HepG2 (cell line): ENCODE measurements around the gene DNAJC4. TPM values are rescaled to one million over a fixed set of nuclear protein-coding genes. Genes with fewer than 3 reads are reported as not detected.
A peak's percentile ranks its signal among the peaks of the same experiment; 100 is the strongest.

Experiments
- ARID2 ChIP-seq: sonication (generic); formaldehyde crosslinking; IDR thresholded peaks from 2 replicates; pipeline ENCODE4 v1.8.1; 2022; ENCODE audit warnings: mild to moderate bottlenecking, missing genetic modification reagents, borderline replicate concordance
- BCL6 ChIP-seq: IDR thresholded peaks from 2 replicates; pipeline ENCODE4 v1.6.1; 2016; ENCODE audit warnings: missing genetic modification reagents, missing compliant biosample characterization
- HNRNPL ChIP-seq: fragments of 200-400 bp; formaldehyde crosslinking; IDR thresholded peaks from 2 replicates; pipeline ENCODE4 v1.6.1; 2017; ENCODE audit warnings: mild to moderate bottlenecking, low read depth, low read length
- HOMEZ ChIP-seq: IDR thresholded peaks from 2 replicates; pipeline ENCODE4 v1.6.1; 2016; ENCODE audit warnings: low read depth
- KDM1A ChIP-seq: IDR thresholded peaks from 2 replicates; pipeline ENCODE4 v1.6.1; 2016; ENCODE audit warnings: missing compliant biosample characterization
- KDM3A ChIP-seq: IDR thresholded peaks from 2 replicates; pipeline ENCODE4 v1.6.1; 2018; ENCODE audit warnings: low read depth, missing compliant biosample characterization
- PREB ChIP-seq: sonication (generic); formaldehyde crosslinking; IDR thresholded peaks from 2 replicates; pipeline ENCODE4 v1.4.0; 2020; ENCODE audit warnings: missing genetic modification reagents
- SMARCC2 ChIP-seq: fragments of 450-650 bp; IDR thresholded peaks from 2 replicates; pipeline ENCODE4 v1.6.1; 2017; ENCODE audit warnings: antibody characterized with exemption, mild to moderate bottlenecking
- ZNF329 ChIP-seq: sonication (generic); formaldehyde crosslinking; IDR thresholded peaks from 2 replicates; pipeline ENCODE4 v1.9.0; 2021; ENCODE audit warnings: low read depth, mild to moderate bottlenecking, missing genetic modification reagents
- ZNF570 ChIP-seq: sonication (generic); formaldehyde crosslinking; IDR thresholded peaks from 2 replicates; pipeline ENCODE4 v1.4.0; 2020; ENCODE audit warnings: mild to moderate bottlenecking, missing genetic modification reagents, borderline replicate concordance
- ZSCAN22 ChIP-seq: sonication (generic); formaldehyde crosslinking; IDR thresholded peaks from 2 replicates; pipeline ENCODE4 v1.4.0; 2020; ENCODE audit warnings: mild to moderate bottlenecking, missing genetic modification reagents
- ZSCAN30 ChIP-seq: sonication (generic); formaldehyde crosslinking; IDR thresholded peaks from 2 replicates; pipeline ENCODE4 v1.5.0; 2020; ENCODE audit warnings: mild to moderate bottlenecking, missing genetic modification reagents
- polyA plus RNA-seq, 8 experiments: library from polyadenylated mRNA; depleted of rRNA in 3 of 8; stranded (reverse) in 7 of 8; unstranded in 1 of 8; fragments of >200 nt; fragmentation: Illumina TruSeq in 4 of 8; extraction: Trizol in 4 of 8; gene quantifications; 2 replicates each; pipeline versions ENCODE4 v1.2.1 to v1.2.3, GENCODE V29; 2011 to 2016; ENCODE audit warnings: low read depth in 4 of 8, missing spikeins in 1 of 8, mixed read lengths in 1 of 8; ENCODE audit not compliant: insufficient read depth in 1 of 8
- total RNA-seq, 5 experiments: library from RNA; depleted of rRNA; stranded (reverse); fragments of >200 nt; fragmentation: Illumina TruSeq; extraction: Trizol; gene quantifications; 2 replicates each; pipeline ENCODE4 v1.2.3, GENCODE V29; 2016; ENCODE audit warnings: low read depth in 1 of 5
- TF ChIP-seq, protein P1 (sequence below): sonication (generic); formaldehyde crosslinking; IDR thresholded peaks from 2 replicates; pipeline ENCODE4 v1.8.0; 2022; ENCODE audit warnings: missing genetic modification reagents, mild to moderate bottlenecking, inconsistent platforms, borderline replicate concordance
- TF ChIP-seq, protein P2 (sequence below): sonication (generic); formaldehyde crosslinking; IDR thresholded peaks from 2 replicates; pipeline ENCODE4 v1.8.1; 2022; ENCODE audit warnings: low read depth, mild to moderate bottlenecking, missing genetic modification reagents
- TF ChIP-seq, protein P3 (sequence below): sonication (generic); formaldehyde crosslinking; IDR thresholded peaks from 2 replicates; pipeline ENCODE4 v1.8.0; 2022; ENCODE audit warnings: mild to moderate bottlenecking, missing genetic modification reagents, borderline replicate concordance
- TF ChIP-seq, protein P4 (sequence below): IDR thresholded peaks from 2 replicates; pipeline ENCODE4 v1.6.1; 2018; ENCODE audit warnings: missing genetic modification reagents

Gene DNAJC4
- total and polyA plus RNA-seq, 2 of the 13 experiments (the other 11 are each of a cell fraction or from before 2014, with no cell fraction given), result 10.3 to 60.8 TPM

DNA sequence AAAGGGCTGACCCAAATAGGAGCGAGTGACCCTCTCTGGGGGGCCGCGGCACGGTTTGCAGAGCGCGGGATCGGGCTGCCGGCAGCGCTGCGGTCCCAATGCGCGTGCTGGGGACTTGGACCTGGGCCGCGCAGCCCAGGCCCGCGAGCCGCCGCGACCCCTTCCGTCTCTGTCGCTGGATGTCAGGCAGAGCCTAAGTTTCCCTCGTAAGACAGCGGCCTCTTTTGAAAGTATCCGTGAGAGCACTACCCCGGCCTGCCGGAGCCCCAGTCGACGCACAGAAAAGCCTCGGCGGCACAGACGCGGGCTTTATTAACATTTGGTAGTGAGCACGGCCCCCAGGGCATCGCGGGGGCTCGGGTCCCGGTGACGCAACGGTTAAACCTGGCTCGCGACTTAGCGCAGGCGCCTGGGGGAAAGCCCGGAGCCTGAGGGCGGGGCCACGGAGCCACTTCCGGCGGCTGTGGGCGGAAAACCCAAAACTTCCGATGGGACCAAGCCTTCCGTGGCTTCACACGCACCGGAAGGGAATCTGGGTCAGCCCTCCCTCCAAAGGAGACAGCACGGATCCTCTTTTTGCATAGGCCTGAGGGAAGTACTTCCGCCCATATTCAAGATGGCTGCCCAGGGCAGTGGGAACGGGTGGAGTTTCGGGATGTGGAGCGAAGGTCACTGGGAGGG lies 39.3 kb downstream of the DNAJC4 start (continued):
- TF ChIP-seq, protein P1, sequence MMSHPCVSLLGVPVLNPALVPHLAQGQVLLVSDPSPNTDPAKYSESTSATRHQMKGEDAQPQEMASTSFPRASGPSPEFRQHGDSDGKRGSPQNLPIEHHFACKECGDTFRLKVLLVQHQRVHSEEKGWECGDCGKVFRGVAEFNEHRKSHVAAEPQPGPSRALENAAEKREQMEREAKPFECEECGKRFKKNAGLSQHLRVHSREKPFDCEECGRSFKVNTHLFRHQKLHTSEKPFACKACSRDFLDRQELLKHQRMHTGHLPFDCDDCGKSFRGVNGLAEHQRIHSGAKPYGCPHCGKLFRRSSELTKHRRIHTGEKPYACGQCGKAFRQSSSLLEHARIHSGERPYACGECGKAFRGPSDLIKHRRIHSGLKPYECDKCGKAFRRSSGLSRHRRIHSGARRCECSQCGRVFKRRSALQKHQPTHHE (CRISPR knock-in tag), result peak; percentile 23; the same call in 1 of the 2 replicates
- TF ChIP-seq, protein P2, sequence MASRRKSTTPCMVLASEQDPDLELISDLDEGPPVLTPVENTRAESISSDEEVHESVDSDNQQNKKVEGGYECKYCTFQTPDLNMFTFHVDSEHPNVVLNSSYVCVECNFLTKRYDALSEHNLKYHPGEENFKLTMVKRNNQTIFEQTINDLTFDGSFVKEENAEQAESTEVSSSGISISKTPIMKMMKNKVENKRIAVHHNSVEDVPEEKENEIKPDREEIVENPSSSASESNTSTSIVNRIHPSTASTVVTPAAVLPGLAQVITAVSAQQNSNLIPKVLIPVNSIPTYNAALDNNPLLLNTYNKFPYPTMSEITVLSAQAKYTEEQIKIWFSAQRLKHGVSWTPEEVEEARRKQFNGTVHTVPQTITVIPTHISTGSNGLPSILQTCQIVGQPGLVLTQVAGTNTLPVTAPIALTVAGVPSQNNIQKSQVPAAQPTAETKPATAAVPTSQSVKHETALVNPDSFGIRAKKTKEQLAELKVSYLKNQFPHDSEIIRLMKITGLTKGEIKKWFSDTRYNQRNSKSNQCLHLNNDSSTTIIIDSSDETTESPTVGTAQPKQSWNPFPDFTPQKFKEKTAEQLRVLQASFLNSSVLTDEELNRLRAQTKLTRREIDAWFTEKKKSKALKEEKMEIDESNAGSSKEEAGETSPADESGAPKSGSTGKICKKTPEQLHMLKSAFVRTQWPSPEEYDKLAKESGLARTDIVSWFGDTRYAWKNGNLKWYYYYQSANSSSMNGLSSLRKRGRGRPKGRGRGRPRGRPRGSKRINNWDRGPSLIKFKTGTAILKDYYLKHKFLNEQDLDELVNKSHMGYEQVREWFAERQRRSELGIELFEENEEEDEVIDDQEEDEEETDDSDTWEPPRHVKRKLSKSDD (CRISPR knock-in tag), result no peak; the same call in 1 of the 2 replicates
- TF ChIP-seq PREB (CRISPR knock-in tag) (no peak), HOMEZ (CRISPR knock-in tag) (peak; percentile 47; the same call in 1 of the 2 replicates), ARID2 (no peak), ZNF570 (CRISPR knock-in tag) (no peak), ZNF329 (CRISPR knock-in tag) (0 out of 2 replicates have a peak, but pooled peaks have one; percentile 1), ZSCAN22 (no peak), KDM3A (CRISPR knock-in tag) (no peak), BCL6 (CRISPR knock-in tag) (no peak; the same call in 1 of the 2 replicates), HNRNPL (no peak), SMARCC2 (no peak), KDM1A (CRISPR knock-in tag) (no peak), ZSCAN30 (no peak)
- TF ChIP-seq, protein P3, sequence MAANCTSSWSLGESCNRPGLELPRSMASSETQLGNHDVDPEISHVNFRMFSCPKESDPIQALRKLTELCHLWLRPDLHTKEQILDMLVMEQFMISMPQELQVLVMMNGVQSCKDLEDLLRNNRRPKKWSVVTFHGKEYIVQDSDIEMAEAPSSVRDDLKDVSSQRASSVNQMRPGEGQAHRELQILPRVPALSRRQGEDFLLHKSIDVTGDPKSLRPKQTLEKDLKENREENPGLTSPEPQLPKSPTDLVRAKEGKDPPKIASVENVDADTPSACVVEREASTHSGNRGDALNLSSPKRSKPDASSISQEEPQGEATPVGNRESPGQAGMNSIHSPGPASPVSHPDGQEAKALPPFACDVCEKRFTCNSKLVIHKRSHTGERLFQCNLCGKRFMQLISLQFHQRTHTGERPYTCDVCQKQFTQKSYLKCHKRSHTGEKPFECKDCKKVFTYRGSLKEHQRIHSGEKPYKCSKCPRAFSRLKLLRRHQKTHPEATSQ (CRISPR knock-in tag), result no peak
- TF ChIP-seq, protein P4, sequence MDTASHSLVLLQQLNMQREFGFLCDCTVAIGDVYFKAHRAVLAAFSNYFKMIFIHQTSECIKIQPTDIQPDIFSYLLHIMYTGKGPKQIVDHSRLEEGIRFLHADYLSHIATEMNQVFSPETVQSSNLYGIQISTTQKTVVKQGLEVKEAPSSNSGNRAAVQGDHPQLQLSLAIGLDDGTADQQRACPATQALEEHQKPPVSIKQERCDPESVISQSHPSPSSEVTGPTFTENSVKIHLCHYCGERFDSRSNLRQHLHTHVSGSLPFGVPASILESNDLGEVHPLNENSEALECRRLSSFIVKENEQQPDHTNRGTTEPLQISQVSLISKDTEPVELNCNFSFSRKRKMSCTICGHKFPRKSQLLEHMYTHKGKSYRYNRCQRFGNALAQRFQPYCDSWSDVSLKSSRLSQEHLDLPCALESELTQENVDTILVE, result peak; percentile 95
